Breast epithelium (tissue), 3 donors: ENCODE data around the gene FAM168A.

Experiments
- CTCF ChIP-seq, 3 donors: fragments of 450-650 bp; IDR thresholded peaks; one replicate each; pipeline ENCODE4 v1.5.1; 2016 to 2017; ENCODE audit warnings: antibody characterized with exemption in 3 of 3, mild to moderate bottlenecking in 3 of 3, moderate library complexity in 3 of 3
- POLR2A ChIP-seq: fragments of 450-650 bp; IDR thresholded peaks from one replicate; pipeline ENCODE4 v1.6.1; 2016; ENCODE audit warnings: antibody characterized with exemption, mild to moderate bottlenecking, moderate library complexity
- POLR2AphosphoS5 ChIP-seq, 3 donors: sonication (generic); formaldehyde crosslinking; IDR thresholded peaks; one replicate each; pipeline ENCODE4 v1.6.1; 2017; ENCODE audit warnings: antibody characterized with exemption in 3 of 3

DNA sequence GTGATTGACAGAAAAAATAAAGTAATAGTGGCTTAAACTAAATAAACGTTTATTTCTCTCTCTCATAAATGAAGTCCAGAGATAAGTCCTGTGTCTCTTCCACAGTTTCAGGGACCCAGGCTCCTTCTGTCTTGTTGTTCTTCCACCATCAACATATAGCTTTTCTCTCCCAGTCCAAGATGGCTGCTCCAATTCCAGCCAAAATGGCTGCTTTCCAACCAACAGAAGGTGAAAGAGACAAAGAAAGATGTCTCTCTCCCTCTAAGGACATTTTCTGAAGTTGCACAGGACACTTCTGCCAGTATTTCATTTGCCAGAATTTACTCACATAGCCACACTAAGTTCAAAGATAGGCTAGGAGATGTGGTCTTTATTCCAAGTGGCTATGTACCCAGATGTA is 39.1 kb upstream of the FAM168A start:
- no peak for TF ChIP-seq CTCF (IDR thresholded peaks at IDR 0.05)
- no peak for TF ChIP-seq POLR2A
- TF ChIP-seq POLR2AphosphoS5 (IDR thresholded peaks at IDR 0.05) = no peak
